Muscle of leg (tissue), 11 donors: ENCODE results near the gene LRRC9. TPM values are rescaled to one million over a fixed set of nuclear protein-coding genes. Genes with fewer than 3 reads are reported as not detected.
A peak's percentile ranks its signal among the peaks of the same experiment; 100 is the strongest.
"Not testable (repeated sequence)": the region's sequence is repeated elsewhere in the genome, so short reads cannot be mapped to it uniquely, and the experiment has no call there.

Source experiments
- DNase-seq: peaks from one replicate; pipeline ENCODE4 v3.0.0; 2013
- H3K27ac ChIP-seq: one replicate; pipeline ENCODE4 v1.5.1; 2013; ENCODE audit warnings: mild to moderate bottlenecking, low read length, control low read depth
- H3K27me3 ChIP-seq: one replicate; pipeline ENCODE4 v1.6.1; 2013; ENCODE audit warnings: low read length; ENCODE audit not compliant: control insufficient read depth, insufficient read depth
- H3K36me3 ChIP-seq: one replicate; pipeline ENCODE4 v1.6.1; 2013; ENCODE audit warnings: low read length; ENCODE audit not compliant: control insufficient read depth, insufficient read depth
- H3K4me1 ChIP-seq: one replicate; pipeline ENCODE4 v1.6.1; 2013; ENCODE audit warnings: low read length; ENCODE audit not compliant: control insufficient read depth, insufficient read depth
- H3K4me3 ChIP-seq: one replicate; pipeline ENCODE4 v1.5.1; 2013; ENCODE audit warnings: low read length, control low read depth
- H3K9me3 ChIP-seq: replicated peaks from 2 replicates; pipeline ENCODE4 v1.6.1; 2013; ENCODE audit warnings: low read depth, low read length; ENCODE audit not compliant: control insufficient read depth
- WGBS: methylation state at CpG from one replicate; pipeline ENCODE4 v1.1.5; 2013; ENCODE audit warnings: missing lambda C conversion rate; ENCODE audit not compliant: insufficient coverage; 5-methylcytosine and 5-hydroxymethylcytosine counted together
- polyA plus RNA-seq, 8 donors: library from polyadenylated mRNA; unstranded; fragments of 120-200 nt; gene quantifications; one replicate each; pipeline versions ENCODE4 v1.2.1 to v1.2.3, GENCODE V29; 2013; ENCODE audit warnings: inconsistent platforms in 1 of 8, low replicate concordance in 1 of 8; ENCODE audit not compliant: insufficient read length in 8 of 8, insufficient read depth in 1 of 8
- total RNA-seq: library from RNA; stranded (reverse); fragments of 120-200 nt; gene quantifications from one replicate; pipeline ENCODE4 v1.2.4, GENCODE V29; 2013

Gene LRRC9
- total and polyA plus RNA-seq, 9 donors = 0.11 to 0.38 (median 0.25) TPM

DNA sequence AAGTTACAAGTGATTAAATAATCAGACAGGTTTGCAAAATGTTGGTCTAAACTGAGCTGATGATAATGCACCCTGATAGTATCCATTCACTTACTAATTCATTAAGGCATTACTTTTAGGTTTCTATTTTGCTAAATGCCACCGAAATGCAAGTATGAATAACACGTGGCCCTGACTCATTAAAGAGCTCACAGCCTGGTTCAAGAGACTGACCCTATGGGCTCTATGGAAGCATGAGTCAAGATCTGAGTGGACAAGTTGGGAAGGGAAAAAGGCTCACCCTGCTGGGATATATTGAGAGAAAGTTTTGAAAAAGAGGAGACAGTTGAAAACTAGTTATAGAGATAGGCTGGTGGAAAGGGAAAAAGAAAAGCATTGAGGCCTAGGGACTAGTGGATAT lies 14.8 kb upstream of the LRRC9 start:
- no peaks in the 10 kb centered on the region for H3K36me3 ChIP-seq
- no peak overlapping the region for H3K4me3 ChIP-seq
- no peak overlapping the region for H3K27ac ChIP-seq
- 86% methylated on average over 2 of the region's 2 CpGs for WGBS
- H3K27me3 ChIP-seq = no peaks in the 10 kb centered on the region
- no peak for DNase-seq
- H3K9me3 ChIP-seq = peaks cover 2% of the 10 kb centered on the region
- no peaks in the 10 kb centered on the region for H3K4me1 ChIP-seq

DNA sequence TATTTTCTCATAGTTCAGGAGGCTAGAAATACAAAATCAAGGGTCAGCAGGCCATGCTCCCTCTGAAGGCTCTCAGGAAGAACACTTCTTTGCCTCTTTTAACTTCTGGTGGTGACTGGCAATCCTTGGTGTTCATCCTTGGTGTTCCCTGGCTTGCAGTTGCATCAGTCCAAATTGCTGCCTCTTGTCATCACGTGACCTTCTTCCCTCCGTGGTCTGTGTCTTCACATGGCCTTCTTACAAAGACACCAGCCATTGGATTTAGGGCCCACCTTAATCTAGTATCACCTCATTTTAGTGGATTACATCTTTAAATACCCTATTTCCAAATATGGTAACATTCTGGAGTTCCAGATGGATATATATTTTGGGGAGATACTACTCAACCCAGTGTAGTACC lies 7.5 kb upstream of the LRRC9 start:
- no peaks in the 10 kb centered on the region for H3K9me3 ChIP-seq
- H3K27ac ChIP-seq = no peak overlapping the region
- no peak overlapping the region for H3K4me3 ChIP-seq
- H3K27me3 ChIP-seq = no peaks in the 10 kb centered on the region
- no peak for DNase-seq
- WGBS = 75% methylated on average over 2 of the region's 2 CpGs
- no peaks in the 10 kb centered on the region for H3K4me1 ChIP-seq
- no peaks in the 10 kb centered on the region for H3K36me3 ChIP-seq

DNA sequence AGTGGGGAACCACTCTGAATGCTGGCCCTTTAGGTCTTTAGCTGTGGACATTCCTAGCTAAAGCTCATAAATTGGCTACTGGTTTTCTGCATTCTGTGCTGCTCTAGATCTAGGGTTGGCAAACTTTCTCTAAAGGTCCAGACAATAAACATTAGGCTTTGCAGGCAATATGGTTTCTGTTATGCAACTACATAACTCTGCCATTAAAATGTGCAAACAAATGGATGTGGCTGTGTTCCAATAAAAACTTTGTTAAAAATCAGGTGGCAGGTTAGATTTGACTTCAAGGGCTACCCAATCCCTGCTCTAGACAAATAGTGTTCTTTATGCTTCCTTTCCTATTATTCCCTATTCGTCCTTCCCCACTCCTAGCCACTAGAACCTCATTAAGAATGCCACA lies 6.8 kb upstream of the LRRC9 start:
- H3K9me3 ChIP-seq = no peaks in the 10 kb centered on the region
- H3K4me3 ChIP-seq = no peak overlapping the region
- WGBS = no CpG with 5 or more reads among the region's 1 CpG
- DNase-seq = no peak
- no peaks in the 10 kb centered on the region for H3K27me3 ChIP-seq
- H3K4me1 ChIP-seq = no peaks in the 10 kb centered on the region
- no peak overlapping the region for H3K27ac ChIP-seq
- H3K36me3 ChIP-seq = no peaks in the 10 kb centered on the region

DNA sequence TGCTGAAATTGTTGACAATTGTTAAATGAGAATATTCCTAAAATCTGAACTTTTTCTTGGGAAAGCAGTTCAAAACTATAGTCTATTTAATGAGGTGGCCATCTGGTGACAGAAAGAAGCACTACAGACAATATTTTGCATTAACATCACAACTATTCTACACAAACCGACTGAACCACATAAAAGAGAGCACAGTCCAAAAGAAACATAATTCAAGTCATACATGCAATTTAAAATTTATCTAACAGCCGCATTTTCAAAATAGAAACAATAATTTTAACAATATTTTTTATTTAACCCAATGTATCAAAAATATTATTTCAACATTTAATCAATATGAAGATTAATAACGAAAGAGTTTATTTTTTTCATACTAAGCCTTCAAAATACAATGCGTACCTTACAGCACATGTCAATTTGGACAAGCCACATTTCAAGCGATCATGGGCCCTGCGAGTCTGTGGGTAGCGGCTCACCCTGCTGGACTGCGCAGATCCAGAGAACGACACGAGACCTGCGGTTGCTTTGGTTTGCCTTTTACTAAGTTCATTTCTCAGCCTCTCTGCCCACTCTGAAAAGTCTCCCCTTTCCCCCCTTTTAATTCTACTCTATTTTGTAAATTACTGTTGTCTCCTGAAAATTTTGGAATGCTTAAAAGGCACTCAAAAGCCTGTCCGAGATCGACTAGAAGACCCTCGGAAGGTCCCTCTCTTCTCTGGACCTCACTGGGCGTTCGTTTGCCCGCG lies 947 bp upstream of the LRRC9 start:
- peak overlapping the region; percentile 60 for H3K4me3 ChIP-seq
- peaks cover 6% of the 10 kb centered on the region for H3K4me1 ChIP-seq
- H3K27ac ChIP-seq = no peak overlapping the region
- peak; percentile 62 for DNase-seq
- WGBS = 0% methylated on average over 7 of the region's 18 CpGs
- H3K27me3 ChIP-seq = peaks cover 11% of the 10 kb centered on the region
- H3K9me3 ChIP-seq = no peaks in the 10 kb centered on the region
- H3K36me3 ChIP-seq = no peaks in the 10 kb centered on the region

DNA sequence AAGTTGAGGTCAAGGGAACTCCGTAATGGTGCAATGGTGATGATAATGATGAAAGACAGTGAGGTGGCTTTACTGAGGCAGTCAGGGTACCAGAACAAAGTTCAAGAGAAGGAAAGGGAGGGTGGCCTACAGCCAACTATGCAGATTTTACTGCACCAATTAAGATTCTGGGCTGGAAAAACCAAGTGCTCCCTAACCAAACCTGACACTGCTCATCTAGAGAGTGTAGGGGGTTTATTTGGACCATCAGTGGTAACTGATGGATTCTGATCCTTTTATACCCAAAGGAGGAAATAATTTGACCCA lies 387 bp downstream of the LRRC9 start:
- Histone ChIP-seq H3K27me3 (peaks cover 11% of the 10 kb centered on the region), H3K36me3 (no peaks in the 10 kb centered on the region), H3K9me3 (no peaks in the 10 kb centered on the region)

DNA sequence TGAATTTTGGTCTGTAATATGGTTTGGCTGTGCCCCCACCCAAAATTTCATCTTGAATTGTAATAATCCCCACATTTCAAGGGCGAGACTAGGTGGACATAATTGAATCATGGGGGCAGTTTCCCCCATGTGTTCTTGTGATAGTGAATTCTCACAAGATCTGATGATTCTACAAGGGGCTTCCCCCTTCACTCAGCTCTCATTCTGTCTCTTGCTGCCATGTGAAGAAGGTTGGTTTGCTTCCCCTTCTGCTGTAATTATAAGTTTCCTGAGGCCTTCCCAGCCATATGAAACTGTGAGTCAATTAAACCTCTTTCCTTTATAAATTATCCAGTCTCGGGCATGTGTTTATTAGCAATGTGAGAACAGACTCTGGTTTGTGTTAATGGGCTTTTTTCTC lies 5.9 kb downstream of the LRRC9 start:
- no peaks in the 10 kb centered on the region for H3K9me3 ChIP-seq
- H3K4me3 ChIP-seq = no peak overlapping the region
- no peaks in the 10 kb centered on the region for H3K4me1 ChIP-seq
- DNase-seq = no peak
- H3K27me3 ChIP-seq = no peaks in the 10 kb centered on the region
- no peaks in the 10 kb centered on the region for H3K36me3 ChIP-seq
- H3K27ac ChIP-seq = no peak overlapping the region
- WGBS = no CpG with 5 or more reads among the region's 2 CpGs

More for the DNA sequence above, 387 bp downstream of the LRRC9 start:
- H3K4me1 ChIP-seq = peaks cover 6% of the 10 kb centered on the region
- WGBS = no CpG with 5 or more reads among the region's 1 CpG
- H3K27ac ChIP-seq = no peak overlapping the region
- no peak for DNase-seq
- peak overlapping the region; percentile 8 for H3K4me3 ChIP-seq

DNA sequence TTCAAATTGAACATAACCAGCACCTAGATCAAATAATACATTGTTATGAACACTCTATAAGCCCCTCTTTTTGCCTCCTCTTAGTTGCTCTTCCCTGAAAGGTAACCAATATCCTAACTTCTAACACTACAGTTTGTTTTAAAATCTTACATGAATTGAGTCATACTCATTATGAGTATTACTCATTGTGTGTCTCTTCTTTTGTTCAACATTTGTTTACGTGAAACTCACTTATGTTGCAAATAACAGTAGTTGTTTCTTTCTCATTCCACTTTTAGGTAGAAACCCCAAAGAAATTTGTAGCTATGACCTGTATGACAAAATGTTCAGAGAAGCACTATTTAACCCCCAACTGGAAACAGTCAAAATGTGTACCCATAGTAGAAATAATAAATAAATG lies 6.6 kb downstream of the LRRC9 start:
- Histone ChIP-seq H3K36me3 (no peaks in the 10 kb centered on the region), H3K27me3 (no peaks in the 10 kb centered on the region), H3K9me3 (no peaks in the 10 kb centered on the region), H3K4me1 (no peaks in the 10 kb centered on the region), H3K27ac (no peak overlapping the region), H3K4me3 (no peak overlapping the region)
- no peak for DNase-seq
- no CpG with 5 or more reads among the region's 1 CpG for WGBS

DNA sequence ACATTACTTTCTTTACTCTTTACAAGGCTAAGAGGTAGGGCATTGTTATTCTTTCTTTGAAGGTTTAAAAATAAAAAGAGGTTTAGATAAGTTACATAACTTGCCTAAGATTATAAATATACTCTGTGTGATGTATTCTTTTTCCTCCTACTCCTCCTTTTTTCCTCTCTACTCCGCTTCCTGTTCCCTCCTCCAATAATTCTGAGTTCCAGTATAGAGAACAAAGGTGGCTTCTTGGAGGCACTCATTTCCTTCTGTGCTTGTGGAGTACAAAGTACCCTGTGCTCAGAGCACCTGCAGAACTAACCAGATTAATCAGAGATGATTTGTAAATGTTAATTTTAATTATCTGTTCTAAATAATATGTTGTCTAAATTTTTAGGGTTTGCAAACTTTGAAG lies 11.3 kb downstream of the LRRC9 start:
- Histone ChIP-seq H3K27me3 (no peaks in the 10 kb centered on the region), H3K9me3 (no peaks in the 10 kb centered on the region), H3K36me3 (no peaks in the 10 kb centered on the region), H3K4me3 (no peak overlapping the region), H3K4me1 (no peaks in the 10 kb centered on the region), H3K27ac (no peak overlapping the region)
- no CpG with 5 or more reads among the region's 1 CpG for WGBS
- no peak for DNase-seq

DNA sequence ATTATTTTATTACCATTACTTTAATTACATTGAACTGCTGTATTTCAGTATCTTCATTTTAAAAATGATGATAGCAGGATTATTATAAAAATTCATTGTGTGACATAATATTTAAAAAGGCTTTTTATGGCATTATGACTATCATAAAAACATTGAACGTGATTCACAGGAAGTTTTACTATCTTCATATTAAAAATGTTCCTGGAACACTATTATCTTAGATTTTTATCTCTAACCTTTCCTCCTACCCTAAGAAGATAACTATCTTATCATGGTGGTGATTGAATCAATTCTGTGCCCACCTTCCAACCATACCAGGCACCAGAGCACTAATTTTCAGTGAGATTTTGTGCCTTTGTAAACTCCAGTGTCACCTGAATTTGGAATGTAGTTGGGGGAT lies 16.2 kb downstream of the LRRC9 start:
- Histone ChIP-seq H3K4me3 (no peak overlapping the region), H3K4me1 (no peaks in the 10 kb centered on the region), H3K27me3 (no peaks in the 10 kb centered on the region), H3K36me3 (no peaks in the 10 kb centered on the region), H3K9me3 (no peaks in the 10 kb centered on the region), H3K27ac (no peak overlapping the region)
- no peak for DNase-seq
- no CpG with 5 or more reads among the region's 1 CpG for WGBS

DNA sequence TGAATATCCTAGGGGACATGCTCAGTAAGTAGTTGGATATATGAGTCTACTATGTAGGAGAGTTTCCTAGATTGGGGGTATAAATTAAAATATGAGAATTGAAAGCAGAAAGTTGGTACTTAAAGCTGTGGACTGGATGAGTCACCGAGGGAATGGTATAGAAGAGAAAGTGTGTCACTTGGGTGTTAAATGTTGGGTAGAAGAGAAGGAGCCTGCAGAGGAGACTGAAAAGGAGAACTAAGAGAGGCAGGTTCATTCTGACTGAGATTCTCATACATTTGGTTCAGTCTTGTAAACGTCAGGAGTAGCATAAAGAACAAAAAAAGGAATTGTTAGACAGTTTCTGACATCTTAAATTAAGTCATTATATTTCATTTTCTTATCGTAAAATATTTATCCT lies 19.9 kb downstream of the LRRC9 start:
- Histone ChIP-seq H3K27me3 (no peaks in the 10 kb centered on the region), H3K4me3 (no peak overlapping the region), H3K27ac (no peak overlapping the region), H3K36me3 (no peaks in the 10 kb centered on the region), H3K9me3 (no peaks in the 10 kb centered on the region), H3K4me1 (no peaks in the 10 kb centered on the region)
- WGBS = 81% methylated on average over 1 of the region's 3 CpGs
- no peak for DNase-seq

DNA sequence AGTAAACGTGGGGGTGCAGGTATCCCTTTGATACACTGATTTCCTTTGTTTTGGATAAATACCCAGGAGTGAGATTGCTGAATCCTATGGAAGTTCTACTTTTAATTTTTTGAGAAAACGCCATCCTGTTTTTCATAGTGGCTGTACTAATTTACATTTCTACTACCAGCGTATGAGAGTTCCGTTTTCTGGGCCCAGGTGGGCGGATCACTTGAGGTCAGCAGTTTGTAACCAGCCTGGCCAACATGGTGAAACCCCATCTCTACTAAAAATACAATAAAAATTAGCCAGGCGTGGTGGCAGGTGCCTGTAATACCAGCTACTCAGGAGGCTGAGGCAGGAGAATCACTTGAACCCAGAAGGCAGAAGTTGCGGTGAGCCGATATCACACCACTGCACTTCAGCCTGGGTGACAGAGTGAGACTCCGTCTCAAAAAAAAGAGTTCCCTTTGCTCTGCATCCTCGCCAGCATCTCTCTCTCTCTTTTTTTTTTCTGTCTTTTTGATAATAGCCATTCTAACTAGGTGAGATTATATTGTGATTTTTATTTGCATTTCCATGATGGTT lies 22.4 kb downstream of the LRRC9 start:
- not testable (repeated sequence) for H3K27ac ChIP-seq, DNase-seq, H3K4me3 ChIP-seq, H3K9me3 ChIP-seq, H3K4me1 ChIP-seq, H3K36me3 ChIP-seq, H3K27me3 ChIP-seq
- 88% methylated on average over 5 of the region's 10 CpGs for WGBS
